Ishikawa (cell line): ENCODE data around the gene NOM1.

Source experiments
- CEBPB ChIP-seq: IDR thresholded peaks from 2 replicates; pipeline ENCODE4 v1.6.1; 2012
- CREB1 ChIP-seq: IDR thresholded peaks from 2 replicates; pipeline ENCODE4 v1.6.1; 2012; ENCODE audit warnings: low read depth
- EGR1 ChIP-seq: IDR thresholded peaks from 2 replicates; pipeline ENCODE4 v1.6.1; 2012
- EP300 ChIP-seq: IDR thresholded peaks from 2 replicates; pipeline ENCODE4 v1.6.1; 2012; ENCODE audit warnings: borderline replicate concordance
- FOXM1 ChIP-seq: IDR thresholded peaks from 2 replicates; pipeline ENCODE4 v1.6.1; 2012; ENCODE audit warnings: low read depth, borderline replicate concordance
- NFIC ChIP-seq: IDR thresholded peaks from 2 replicates; pipeline ENCODE4 v1.6.1; 2012
- RAD21 ChIP-seq: IDR thresholded peaks from 2 replicates; pipeline ENCODE4 v1.6.1; 2012; ENCODE audit warnings: low read depth
- REST ChIP-seq: IDR thresholded peaks from 2 replicates; pipeline ENCODE4 v1.6.1; 2012; ENCODE audit warnings: low read depth, mild to moderate bottlenecking
- TAF1 ChIP-seq: IDR thresholded peaks from 2 replicates; pipeline ENCODE4 v1.6.1; 2012; ENCODE audit warnings: low read depth, mild to moderate bottlenecking
- TCF12 ChIP-seq: IDR thresholded peaks from 2 replicates; pipeline ENCODE4 v1.6.1; 2012; ENCODE audit warnings: low read depth
- USF1 ChIP-seq: IDR thresholded peaks from 2 replicates; pipeline ENCODE4 v1.6.1; 2012
- ZBTB7A ChIP-seq: IDR thresholded peaks from 2 replicates; pipeline ENCODE4 v1.6.1; 2012; ENCODE audit warnings: low read depth
- TF ChIP-seq, protein P1 (sequence below): IDR thresholded peaks from 2 replicates; pipeline ENCODE4 v1.6.1; 2012

Gene NOM1

DNA sequence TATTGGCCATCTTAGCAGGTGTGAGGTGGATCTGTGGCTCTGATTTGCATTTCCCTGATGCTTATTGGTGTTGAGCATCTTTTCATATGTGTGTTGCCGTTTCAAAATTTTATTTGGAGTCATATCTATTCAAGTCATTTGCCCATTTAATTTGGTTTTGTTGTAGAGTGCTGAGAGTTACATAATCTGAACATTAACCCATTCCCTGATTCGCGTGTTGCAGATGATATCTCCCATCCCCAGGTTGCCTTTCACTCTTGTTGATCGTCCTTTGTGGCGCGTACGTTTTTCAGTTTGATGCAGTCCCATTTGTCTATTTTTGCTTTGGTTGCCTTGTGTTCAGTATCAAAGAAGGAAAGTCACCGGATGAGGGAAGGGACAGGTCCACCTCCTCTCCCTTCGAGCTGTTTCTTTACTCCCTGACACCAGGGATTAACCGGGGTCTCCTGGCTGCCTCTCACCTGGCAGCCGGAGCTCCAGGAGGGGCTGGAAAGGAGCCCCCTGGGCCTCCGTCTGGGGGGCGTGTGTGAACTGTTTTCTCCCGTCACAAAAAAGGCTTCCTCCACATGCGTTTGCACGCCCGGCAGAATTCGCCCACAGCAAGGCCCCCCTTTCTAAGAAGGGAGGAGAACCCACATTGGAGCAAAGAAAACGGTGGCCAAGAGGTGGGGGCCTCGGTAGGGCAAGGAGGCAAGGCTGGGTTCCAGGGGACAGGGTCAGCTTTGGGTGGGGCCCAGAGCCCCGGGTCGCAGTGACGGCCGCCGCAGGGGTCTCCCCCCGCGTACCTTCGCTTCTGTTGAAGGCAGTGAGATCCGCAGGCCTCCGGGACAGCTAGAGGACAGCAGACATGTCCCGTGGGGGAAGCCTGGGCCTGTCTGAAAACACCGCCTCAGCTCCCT, 52.7 kb downstream of the NOM1 start:
- TF ChIP-seq, protein P1, sequence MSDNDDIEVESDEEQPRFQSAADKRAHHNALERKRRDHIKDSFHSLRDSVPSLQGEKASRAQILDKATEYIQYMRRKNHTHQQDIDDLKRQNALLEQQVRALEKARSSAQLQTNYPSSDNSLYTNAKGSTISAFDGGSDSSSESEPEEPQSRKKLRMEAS = no peak
- no peak for TF ChIP-seq REST

DNA sequence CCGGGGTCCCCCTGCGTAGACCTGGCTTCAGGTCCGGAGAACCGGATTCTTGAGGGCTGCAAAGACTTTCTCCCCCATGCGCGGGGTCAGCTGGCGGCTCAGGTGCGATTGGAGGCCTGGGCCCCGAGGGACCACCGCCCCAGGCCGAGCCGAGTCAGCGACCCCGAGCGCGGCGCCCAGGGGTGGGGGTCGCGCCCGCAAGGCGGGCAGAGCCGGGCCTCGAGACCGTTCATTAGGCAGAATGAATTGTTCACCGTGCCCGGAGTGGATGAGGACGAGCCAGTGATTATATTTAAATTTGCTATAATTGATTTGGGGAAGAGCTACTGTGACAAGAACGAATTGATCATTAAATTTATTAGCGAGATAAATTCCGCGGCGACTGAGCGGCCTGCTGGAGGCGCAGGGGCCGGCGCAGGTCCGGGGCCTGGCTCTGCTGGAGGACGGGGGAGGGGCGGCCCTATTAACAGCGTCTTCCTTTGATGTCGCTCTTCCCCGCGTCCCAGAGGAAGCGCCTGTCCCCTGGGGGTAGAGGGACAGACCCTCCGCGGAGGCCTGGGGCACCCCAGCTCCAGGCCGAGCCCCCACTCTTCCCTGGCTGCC, 53.4 kb downstream of the NOM1 start:
- TF ChIP-seq REST = no peak
- no peak for TF ChIP-seq USF1
- TF ChIP-seq CREB1 = no peak

GRCh38 chr7:157003445-157003755, 53.9 kb downstream of the NOM1 start:
- TF ChIP-seq RAD21 = no peak
- TF ChIP-seq REST = no peak
- TF ChIP-seq, protein P1 = no peak
- no peak for TF ChIP-seq USF1
- TF ChIP-seq FOXM1 = no peak
- no peak for TF ChIP-seq CEBPB
- TF ChIP-seq EGR1 = no peak
- TF ChIP-seq TCF12 = no peak
- no peak for TF ChIP-seq NFIC
- no peak for TF ChIP-seq TAF1
- TF ChIP-seq CREB1 = no peak
- TF ChIP-seq EP300 = no peak

DNA sequence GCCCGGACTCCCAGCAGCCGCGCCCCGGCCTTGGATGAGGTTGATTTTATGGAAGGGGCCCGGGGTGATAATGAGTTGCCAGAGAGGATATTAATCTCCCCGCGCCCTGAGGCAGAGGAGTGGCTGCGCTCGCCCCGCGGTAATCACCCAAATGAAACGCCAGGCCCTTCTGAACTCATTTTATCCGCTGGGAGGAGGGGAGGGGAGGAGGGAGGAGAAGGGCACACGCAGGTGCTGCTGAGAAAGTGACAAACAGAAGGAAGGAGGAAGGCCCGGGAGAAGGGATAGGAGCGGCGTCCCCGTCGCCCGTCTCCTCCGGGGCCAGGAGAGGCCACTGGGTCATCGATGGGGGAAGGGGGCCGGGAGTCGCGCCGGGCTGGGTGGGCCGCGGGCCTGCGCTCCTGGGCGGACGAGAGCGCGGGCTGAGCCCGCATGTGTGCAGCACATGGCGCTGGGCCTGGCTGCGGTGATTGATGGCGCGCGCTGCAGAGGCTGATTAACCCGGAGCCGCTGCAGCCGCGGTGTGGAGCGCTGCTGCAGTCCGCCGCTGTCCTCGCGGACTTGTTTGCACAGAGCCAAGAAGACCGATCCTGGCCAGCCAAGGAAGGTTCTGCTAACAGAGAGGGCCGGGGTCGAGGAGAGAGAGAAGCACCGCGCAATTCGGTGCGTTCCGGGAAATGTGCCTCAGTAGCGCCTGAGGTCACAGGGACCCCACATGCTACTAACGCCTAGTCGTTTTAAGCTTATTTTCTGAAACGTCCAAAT, 54.4 kb downstream of the NOM1 start:
- no peak for TF ChIP-seq USF1
- TF ChIP-seq ZBTB7A = no peak
- no peak for TF ChIP-seq NFIC
- no peak for TF ChIP-seq CREB1
- TF ChIP-seq RAD21 = no peak
- TF ChIP-seq REST = no peak
- TF ChIP-seq TCF12 = no peak
- TF ChIP-seq EGR1 = no peak
